Lung (tissue), 12 donors: ENCODE data around the gene CLASP1. TPM values are rescaled to one million over a fixed set of nuclear protein-coding genes. Genes with fewer than 3 reads are reported as not detected.
A peak's percentile ranks its signal among the peaks of the same experiment; 100 is the strongest.

ENCODE experiments used
- ATAC-seq: fragments of 200-7000 bp; cut with Tn5 transposase; one replicate; pipeline ENCODE4 v1.9.1; 2020; ENCODE audit warnings: moderate number of reproducible peaks; ENCODE audit not compliant: insufficient read depth, low FRiP score
- DNase-seq, 3 donors: peaks; one replicate each; pipeline ENCODE4 v3.0.0-alpha.2; 2013 to 2017
- H3K27ac ChIP-seq, 2 donors: one replicate each; pipeline ENCODE4 v1.5.1; 2013; ENCODE audit warnings: mild to moderate bottlenecking in 2 of 2, moderate library complexity in 2 of 2, control low read depth in 1 of 2, inconsistent platforms in 1 of 2, low read depth in 1 of 2, low read length in 1 of 2
- H3K27me3 ChIP-seq, 3 donors: one replicate each; pipeline ENCODE4 v1.5.1; 2013; ENCODE audit warnings: low read length in 2 of 3; ENCODE audit not compliant: control insufficient read depth in 3 of 3, insufficient read depth in 3 of 3
- H3K36me3 ChIP-seq, 4 donors: one replicate each; pipeline ENCODE4 v1.5.1; 2013; ENCODE audit warnings: low read length in 4 of 4, mild to moderate bottlenecking in 1 of 4, moderate library complexity in 1 of 4; ENCODE audit not compliant: control insufficient read depth in 4 of 4, insufficient read depth in 4 of 4
- H3K4me1 ChIP-seq, 5 donors: one replicate each; pipeline ENCODE4 v1.5.1; 2013; ENCODE audit warnings: low read length in 5 of 5, mild to moderate bottlenecking in 2 of 5, moderate library complexity in 1 of 5; ENCODE audit not compliant: control insufficient read depth in 5 of 5, insufficient read depth in 5 of 5
- H3K4me3 ChIP-seq: one replicate; pipeline ENCODE4 v1.5.1; 2013; ENCODE audit warnings: mild to moderate bottlenecking, control low read depth, moderate library complexity
- H3K9ac ChIP-seq, 2 donors: one replicate each; pipeline ENCODE4 v1.5.1; 2013; ENCODE audit warnings: low read length in 2 of 2, control low read depth in 1 of 2; ENCODE audit not compliant: insufficient read depth in 1 of 2
- H3K9me3 ChIP-seq, 4 donors: one replicate each; pipeline ENCODE4 v1.5.1; 2013; ENCODE audit warnings: low read length in 3 of 4, mild to moderate bottlenecking in 1 of 4, moderate library complexity in 1 of 4; ENCODE audit not compliant: control insufficient read depth in 4 of 4, insufficient read depth in 3 of 4
- WGBS, 2 donors: extraction: QIAGEN DNeasy Blood & Tissue Kit; methylation state at CpG; one replicate each; pipeline ENCODE4 v1.1.7; 2013; 5-methylcytosine and 5-hydroxymethylcytosine counted together
- polyA plus RNA-seq, 2 donors: library from polyadenylated mRNA; stranded (reverse); fragments of 200-250 nt; gene quantifications; one replicate each; pipeline ENCODE4 v1.2.1, GENCODE V29; 2013
- total RNA-seq, 2 donors: library from RNA; depleted of rRNA in 1 of 2; stranded (reverse); fragments of >200 nt in 1 of 2; gene quantifications; one replicate each; pipeline ENCODE4 v1.2.1, GENCODE V29; 2014 to 2021
- TF ChIP-seq, protein P1 (sequence below): IDR thresholded peaks from 2 replicates; pipeline ENCODE4 v1.5.1; 2012; ENCODE audit warnings: mild to moderate bottlenecking; ENCODE audit errors: control extremely low read depth, extremely low read depth
- donor health status: control.
- donor health status: control.
- donor health status: Bipolar disorder and iron deficiency.
- donor health status: healthy.
- donor health status: DM: yes; HTN: yes; CAD: no.

CLASP1 gene
- total and polyA plus RNA-seq, 4 donors, result 7.4 to 128 (median 30.6) TPM

DNA sequence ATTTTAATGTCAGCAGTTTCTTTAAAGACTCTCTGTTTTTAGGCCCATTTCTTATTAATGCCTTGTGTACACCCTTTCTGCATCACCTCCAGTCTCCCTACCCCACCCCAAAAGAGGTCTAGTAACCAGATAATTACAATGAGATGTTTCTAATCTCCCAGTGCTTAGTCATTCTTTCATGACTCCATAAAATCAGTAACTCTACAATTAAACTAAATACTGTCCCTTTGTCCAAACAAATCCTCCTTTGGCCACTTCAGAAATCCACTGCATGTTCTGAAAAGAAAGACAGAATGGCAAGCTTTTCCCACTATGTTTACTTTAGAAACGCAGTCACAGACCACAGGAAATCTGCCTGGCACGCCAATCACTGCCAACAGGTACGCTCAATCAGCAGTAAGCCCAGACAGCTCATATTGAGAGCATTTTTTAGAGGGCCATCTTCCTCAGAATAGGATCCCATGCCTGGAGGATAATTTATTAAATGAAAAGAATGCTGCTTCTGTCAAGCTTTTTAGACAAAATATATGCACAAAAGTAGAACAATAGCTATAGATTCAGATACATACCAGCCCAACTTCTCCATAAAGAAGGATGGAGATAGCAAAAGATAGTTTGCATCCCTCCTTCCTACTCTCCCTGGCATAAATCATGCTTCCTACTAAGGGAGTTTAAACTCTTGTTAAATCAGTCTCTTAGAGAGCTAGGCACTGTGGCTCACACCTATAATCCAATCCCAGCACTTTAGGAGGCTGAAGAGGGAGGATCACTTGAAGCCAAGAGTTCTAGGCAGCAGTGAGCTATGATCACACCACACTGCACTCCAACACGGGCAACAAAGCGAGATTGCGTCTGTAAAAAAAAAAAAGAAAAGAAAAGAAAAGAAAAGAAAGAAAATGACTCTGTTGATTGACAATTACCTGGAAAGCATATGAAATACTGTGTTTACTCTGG is 14.6 kb downstream of the CLASP1 start:
- DNase-seq, result no peak
- WGBS, 2 donors, result 50 to 60% methylated on average over 6 of the region's 6 CpGs
- peaks cover 0 to 6% (median 0%) of the 10 kb centered on the region in 4 donors for H3K36me3 ChIP-seq
- no peak for ATAC-seq
- no peak overlapping the region for H3K27ac ChIP-seq
- no peaks in the 10 kb centered on the region for H3K27me3 ChIP-seq
- H3K9me3 ChIP-seq, result peaks cover 0 to 2% (median 0%) of the 10 kb centered on the region in 4 donors
- no peak overlapping the region for H3K9ac ChIP-seq
- H3K4me1 ChIP-seq, result peaks cover 0 to 14% (median 0%) of the 10 kb centered on the region in 5 donors
- H3K4me3 ChIP-seq, result no peak overlapping the region
- TF ChIP-seq, protein P1, sequence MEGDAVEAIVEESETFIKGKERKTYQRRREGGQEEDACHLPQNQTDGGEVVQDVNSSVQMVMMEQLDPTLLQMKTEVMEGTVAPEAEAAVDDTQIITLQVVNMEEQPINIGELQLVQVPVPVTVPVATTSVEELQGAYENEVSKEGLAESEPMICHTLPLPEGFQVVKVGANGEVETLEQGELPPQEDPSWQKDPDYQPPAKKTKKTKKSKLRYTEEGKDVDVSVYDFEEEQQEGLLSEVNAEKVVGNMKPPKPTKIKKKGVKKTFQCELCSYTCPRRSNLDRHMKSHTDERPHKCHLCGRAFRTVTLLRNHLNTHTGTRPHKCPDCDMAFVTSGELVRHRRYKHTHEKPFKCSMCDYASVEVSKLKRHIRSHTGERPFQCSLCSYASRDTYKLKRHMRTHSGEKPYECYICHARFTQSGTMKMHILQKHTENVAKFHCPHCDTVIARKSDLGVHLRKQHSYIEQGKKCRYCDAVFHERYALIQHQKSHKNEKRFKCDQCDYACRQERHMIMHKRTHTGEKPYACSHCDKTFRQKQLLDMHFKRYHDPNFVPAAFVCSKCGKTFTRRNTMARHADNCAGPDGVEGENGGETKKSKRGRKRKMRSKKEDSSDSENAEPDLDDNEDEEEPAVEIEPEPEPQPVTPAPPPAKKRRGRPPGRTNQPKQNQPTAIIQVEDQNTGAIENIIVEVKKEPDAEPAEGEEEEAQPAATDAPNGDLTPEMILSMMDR, result no peak

DNA sequence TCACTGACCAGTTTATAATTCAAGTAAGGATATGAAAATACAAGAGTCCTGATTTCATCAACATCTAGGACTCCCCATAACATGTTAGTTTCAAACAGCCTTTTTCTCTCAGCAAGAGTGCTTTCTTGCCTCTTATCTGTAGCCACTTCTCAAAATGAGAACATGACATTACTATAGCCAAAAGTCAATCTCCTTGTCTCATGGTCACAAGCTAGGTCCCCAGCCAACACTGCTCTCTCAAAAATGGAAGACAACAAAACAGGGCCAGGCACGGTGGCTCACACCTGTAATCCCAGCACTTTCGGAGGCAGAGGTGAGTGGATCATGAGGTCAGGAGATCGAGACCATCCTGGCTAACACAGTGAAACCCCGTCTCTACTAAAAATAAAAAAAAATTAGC is 15.8 kb downstream of the CLASP1 start:
- Histone ChIP-seq H3K9me3 (peaks cover 0 to 2% (median 0%) of the 10 kb centered on the region in 4 donors), H3K36me3 (peaks cover 0 to 3% (median 0%) of the 10 kb centered on the region in 4 donors), H3K4me3 (no peak overlapping the region), H3K4me1 (peaks cover 0 to 14% (median 0%) of the 10 kb centered on the region in 5 donors), H3K27ac (peak overlapping the region in 1 of 2 donors; percentile 64), H3K9ac (no peak overlapping the region), H3K27me3 (no peaks in the 10 kb centered on the region)
- ATAC-seq, result no peak
- no peak for DNase-seq
- TF ChIP-seq, protein P1, result no peak
- 88 to 91% methylated on average over 4 of the region's 4 CpGs for WGBS, 2 donors

DNA sequence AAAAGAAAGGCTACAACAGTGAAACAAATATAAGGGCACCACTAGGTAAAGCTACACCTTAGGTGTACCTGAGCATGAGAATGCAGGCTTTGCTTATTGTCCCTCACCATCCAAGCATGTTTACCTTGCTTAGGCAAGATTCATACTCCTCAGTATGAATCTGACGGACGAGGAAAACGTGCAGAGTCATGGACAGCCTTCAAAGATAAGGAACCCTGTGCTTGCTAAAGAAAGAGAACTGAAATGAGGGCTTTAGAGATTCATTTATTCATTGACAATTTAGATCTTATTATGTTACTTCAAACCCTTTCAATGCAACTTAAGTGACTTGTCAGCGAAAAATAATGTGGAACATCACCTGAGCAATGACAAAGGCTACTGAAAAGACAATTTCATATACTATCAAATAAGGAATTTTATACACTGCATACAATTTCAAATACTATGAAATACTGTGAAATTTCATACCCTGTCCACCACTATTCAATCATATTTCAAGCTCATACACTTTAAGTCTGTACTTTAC is 21.7 kb downstream of the CLASP1 start:
- H3K27me3 ChIP-seq, result no peaks in the 10 kb centered on the region
- no peak overlapping the region for H3K4me3 ChIP-seq
- no peak for ATAC-seq
- no peak for DNase-seq
- H3K4me1 ChIP-seq, result peaks cover 0 to 8% (median 0%) of the 10 kb centered on the region in 5 donors
- peak overlapping the region in 1 of 2 donors; percentile 79 for H3K27ac ChIP-seq
- 59 to 71% methylated on average over 4 of the region's 4 CpGs for WGBS, 2 donors
- TF ChIP-seq, protein P1, result no peak
- peaks cover 0 to 8% (median 0%) of the 10 kb centered on the region in 4 donors for H3K36me3 ChIP-seq
- H3K9me3 ChIP-seq, result peaks cover 0 to 4% (median 0%) of the 10 kb centered on the region in 4 donors
- no peak overlapping the region for H3K9ac ChIP-seq
